Right renal cortex interstitium (tissue), 3 donors: ENCODE results near the gene RGS3. TPM values are rescaled to one million over a fixed set of nuclear protein-coding genes. Genes with fewer than 3 reads are reported as not detected.

Experiments
- DNase-seq, 3 donors: peaks; one replicate each; pipeline ENCODE4 v3.0.0-alpha.2; 2013; ENCODE audit warnings: low read depth in 3 of 3, low spot score in 2 of 3
- polyA plus RNA-seq, 3 donors: library from polyadenylated mRNA; unstranded; fragments of 120-200 nt; gene quantifications; one replicate each; pipeline ENCODE4 v1.2.1, GENCODE V29; 2013; ENCODE audit not compliant: insufficient read length in 3 of 3

The RGS3 gene
- polyA plus RNA-seq, 3 donors: 45.1 to 47.4 (median 47.2) TPM

DNA sequence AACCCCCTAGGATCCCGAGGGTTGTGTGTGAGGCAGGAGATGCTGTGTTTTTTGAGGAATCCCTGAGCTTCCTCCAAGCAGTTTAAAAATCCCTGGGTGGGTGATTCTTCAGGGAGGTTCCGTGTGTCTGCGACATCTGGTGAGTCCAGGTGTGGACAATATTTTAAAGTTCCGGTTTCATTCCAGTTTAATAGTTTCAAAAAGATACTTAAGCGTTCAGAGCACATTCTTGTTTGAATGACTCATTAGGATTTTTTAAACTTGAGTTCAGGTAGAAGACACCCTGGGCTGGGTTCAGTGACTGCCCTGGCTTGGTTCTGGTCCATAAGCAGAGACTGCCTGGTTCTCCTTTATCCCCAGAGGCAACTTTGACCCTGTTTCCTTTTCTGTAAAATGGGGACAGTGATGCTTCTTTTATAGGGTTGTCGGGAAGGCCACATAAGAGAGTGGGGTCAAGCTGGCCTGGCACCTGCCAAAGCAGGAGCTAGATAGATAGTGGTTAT, 119.2 kb downstream of the RGS3 start:
- DNase-seq: no peak

DNA sequence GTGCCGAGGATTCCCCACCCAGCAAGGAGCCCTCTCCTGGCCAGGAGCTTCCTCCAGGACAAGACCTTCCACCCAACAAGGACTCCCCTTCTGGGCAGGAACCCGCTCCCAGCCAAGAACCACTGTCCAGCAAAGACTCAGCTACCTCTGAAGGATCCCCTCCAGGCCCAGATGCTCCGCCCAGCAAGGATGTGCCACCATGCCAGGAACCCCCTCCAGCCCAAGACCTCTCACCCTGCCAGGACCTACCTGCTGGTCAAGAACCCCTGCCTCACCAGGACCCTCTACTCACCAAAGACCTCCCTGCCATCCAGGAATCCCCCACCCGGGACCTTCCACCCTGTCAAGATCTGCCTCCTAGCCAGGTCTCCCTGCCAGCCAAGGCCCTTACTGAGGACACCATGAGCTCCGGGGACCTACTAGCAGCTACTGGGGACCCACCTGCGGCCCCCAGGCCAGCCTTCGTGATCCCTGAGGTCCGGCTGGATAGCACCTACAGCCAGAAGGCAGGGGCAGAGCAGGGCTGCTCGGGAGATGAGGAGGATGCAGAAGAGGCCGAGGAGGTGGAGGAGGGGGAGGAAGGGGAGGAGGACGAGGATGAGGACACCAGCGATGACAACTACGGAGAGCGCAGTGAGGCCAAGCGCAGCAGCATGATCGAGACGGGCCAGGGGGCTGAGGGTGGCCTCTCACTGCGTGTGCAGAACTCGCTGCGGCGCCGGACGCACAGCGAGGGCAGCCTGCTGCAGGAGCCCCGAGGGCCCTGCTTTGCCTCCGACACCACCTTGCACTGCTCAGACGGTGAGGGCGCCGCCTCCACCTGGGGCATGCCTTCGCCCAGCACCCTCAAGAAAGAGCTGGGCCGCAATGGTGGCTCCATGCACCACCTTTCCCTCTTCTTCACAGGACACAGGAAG, 120.2 kb downstream of the RGS3 start:
- no peak for DNase-seq

DNA sequence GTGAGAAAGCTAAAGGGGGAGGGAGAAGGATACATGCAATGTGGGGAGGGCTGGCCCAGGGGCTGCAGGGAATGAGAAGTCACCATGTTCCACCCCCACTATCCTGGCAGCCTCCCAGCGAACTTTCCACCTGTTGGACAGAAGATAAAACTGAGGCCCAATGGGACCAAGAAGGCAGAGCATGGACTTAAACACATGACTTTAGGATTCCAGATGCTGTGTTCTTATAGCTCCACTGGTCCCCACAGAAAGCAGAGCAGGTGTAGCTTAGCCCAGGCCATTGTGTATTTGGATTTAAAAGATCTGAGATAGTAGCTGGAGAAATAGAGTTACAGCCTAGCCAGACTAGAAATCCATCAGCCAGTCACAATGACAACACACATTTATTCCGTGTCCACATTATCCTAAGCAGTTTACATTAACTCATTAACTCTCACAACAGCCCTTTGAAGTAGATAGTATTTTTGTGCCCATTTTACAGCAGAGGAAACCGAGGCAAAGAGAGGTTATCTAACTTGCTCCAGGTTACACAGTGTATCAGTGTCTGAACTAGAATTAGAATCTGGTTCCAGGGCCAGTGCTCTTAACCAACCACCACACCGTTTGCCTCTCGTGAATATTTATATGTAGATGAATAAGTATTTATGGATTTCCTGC, 121.0 kb downstream of the RGS3 start:
- DNase-seq: no peak

DNA sequence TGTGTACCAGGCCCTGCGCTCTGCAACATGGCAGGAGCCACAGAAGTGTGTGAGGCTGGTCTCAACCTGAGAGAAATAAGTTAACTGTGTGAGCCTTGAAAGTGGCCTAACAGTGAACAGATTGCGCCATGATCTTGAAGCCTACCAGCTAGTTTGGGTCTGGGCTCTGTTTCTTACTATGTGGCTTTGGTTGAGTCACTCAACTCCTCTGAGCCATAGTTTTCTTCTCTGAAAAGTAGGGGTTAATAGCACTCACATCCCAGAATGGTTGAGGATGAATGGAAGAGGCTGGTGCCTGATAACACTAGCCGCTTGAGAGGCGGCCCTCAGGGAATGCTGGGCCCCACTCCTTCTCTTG, 121.5 kb downstream of the RGS3 start:
- DNase-seq: no peak

DNA sequence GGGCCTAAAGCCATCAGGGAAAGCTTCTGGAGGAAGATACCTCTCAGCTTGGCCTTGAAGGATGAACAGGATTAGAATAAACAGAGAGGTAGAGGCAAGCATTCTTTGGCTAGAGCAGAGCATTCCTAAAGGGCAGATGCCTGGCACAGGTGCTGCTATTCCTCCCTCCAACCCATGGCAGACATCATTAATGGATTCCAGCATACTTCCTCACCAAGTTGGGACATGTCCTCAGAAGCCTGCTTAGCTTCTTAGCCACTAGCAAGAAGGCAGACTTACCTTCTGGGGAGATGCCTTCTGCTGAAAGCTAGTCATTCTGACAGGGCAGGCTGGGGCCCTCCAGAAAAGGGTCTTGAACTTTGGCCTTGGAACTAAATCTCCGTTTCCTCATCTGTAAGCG, 122.0 kb downstream of the RGS3 start:
- DNase-seq: no peak

DNA sequence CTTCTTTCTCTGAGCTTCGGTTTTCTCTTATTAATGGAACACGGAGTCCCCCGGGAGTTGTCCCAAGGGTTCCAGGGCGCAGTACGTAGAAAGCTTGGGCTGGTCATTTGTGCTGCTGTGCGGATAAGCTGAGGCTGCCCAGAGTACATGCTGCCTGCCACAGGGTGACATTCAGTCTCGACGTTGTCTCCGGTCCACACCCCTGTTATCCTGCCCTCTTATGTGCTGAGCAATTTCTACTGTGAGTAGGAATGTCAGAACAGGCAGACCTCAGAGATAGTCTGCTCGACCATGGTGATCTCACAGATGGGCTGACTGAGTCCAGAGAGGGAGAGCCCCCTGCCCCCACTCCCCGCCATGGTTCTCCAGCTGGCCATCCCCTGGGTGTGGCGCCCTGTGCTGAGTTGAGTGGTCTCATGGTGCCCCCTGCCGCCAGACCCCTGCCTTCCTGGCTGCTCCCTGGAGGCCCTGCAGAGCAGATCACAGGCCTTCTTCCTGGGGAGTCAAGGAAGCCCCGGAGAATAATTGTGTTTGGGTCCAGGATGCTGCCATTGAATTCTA, 124.0 kb downstream of the RGS3 start:
- no peak for DNase-seq

DNA sequence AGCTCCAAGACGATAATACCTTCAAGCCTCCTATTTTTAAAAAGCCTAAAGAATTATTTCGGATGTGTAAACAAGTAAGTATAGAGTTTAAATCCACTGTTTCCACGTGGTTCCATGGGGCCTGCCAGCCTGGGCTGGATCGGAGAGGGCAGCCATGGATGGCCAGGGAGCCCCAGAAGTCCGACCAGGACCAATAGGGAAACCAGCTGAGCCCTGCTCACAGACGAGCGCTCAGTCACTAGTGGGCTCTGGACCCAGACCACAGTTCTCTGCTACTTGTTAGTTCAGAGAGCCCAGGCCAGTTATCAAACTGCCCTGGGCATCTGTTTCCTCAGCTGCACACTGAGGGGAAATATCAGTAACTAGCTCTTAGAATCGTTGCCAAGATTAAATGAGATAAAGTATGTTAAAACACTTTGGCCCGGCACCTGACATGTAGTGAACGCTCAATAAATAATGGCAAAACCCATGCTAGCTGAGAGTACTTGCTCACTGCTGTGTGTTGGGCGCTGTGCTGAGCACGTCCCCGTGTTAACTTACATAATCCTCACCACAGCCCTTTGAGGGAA, 124.8 kb downstream of the RGS3 start:
- DNase-seq: no peak

DNA sequence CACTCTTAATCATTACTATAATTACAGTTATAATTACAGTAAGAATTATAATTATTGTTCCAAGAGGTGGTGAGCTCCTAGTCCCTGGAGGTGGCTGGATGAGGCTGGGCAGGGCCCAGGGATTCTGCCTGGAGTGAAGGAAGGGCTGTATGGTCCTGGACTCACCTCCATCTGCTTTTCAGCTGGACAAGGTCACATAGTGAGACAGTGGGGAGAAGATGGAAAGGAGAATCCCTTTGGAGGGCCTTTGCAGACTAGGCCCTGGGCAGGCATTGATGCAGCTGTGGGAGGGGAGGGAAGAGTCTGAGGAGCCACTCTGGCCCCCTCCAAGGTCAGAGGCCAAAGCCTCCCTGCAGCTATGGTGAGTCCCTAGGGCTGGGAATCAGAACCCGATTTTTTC, 125.4 kb downstream of the RGS3 start:
- no peak for DNase-seq

DNA sequence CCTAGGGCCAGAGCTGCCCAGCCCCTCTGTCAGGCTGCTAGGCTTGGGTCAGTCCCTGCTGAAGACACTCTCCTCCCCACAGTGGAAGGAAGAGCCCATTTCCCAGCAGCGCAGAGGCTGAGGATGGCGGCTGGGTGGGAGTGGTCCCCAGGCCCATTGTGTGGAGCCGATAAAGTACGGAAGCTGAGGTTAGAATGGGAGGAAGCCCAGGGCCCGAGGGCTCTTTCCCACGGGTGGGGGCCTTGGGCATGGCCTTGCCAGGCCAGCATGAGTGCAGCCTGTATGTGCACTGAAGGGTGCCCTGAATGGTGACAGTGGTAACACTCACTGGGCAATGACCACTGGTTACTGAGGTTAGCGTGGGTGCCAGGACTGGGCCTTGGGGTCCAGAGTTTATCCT, 125.9 kb downstream of the RGS3 start:
- no peak for DNase-seq

DNA sequence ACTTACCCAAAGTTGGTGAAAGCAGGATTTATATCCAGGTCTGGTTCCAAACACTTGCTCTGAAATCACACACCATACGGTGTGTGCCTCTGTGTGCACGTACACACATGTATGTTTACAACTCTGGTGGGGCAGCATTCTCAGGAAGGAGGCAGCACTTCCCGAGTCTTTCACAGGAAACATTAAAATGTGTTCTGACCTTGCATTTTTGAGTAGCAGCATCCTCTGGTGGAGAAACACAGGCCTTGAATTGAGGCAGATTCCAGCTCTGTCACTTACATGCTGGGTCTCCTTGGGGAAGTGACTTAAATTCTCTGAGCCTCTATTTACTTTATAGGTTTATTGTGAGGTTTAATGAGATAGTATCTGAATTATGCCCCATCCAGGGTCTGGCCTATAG, 126.4 kb downstream of the RGS3 start:
- no peak for DNase-seq

DNA sequence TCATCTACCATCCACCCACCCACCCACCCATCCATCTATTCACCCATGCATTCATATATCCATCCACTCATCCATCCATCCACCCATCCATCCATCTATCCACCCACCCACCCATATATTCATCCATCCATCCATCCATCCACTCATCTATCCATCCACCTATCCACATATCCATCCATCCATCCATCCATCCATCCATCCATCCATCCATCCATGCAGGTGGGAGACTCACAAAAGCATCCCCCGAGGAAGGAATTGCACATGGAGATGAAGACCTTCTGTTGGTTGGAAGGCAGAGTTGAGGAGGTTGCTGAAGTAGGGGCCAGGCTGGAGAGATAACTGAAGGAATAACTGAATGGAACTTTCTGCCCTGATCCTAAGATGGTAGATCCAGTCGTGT, 126.9 kb downstream of the RGS3 start:
- DNase-seq: no peak

DNA sequence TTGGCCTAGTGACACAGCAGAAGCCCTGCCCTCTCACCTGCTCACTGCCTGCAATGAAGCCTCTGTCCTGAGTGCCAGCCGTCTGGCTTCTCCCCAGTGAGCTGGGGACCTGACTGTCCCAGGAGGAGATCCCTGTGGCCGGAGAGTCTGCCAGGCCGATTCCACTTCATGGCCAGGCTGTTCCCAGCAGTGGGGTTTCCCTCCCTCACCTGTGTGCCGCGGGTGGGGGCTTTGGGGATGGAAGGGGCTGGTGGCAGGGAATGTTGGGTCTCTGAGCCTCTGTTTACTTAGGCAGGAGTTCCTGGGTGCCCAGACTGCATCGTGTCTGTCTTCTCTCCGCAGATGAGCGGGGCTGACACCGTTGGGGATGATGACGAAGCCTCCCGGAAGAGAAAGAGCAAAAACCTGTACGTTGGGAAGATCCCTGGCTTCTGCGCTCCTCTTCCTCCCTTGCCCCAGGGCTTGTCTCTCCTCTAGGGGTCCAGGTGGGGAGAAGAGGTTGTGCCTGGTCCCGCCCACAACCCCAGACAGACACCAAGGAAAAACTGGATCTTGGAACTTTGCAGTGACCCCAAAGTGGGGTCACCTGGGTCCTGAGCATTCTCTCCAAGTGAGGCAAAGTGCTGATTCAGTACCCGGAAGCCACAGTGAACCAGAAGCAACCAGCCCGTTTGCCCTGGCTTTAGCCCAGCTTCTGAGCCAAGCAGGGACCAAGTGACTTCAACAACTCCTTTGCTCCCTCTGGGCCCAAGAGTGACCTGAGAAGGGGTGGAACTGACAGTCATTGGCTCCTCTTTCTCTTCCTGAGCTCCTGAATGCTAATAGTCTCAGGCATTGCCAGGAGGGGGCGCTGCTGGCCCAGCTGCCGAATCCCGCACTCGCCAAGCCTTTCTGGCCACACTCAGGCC, 127.7 kb downstream of the RGS3 start:
- no peak for DNase-seq

DNA sequence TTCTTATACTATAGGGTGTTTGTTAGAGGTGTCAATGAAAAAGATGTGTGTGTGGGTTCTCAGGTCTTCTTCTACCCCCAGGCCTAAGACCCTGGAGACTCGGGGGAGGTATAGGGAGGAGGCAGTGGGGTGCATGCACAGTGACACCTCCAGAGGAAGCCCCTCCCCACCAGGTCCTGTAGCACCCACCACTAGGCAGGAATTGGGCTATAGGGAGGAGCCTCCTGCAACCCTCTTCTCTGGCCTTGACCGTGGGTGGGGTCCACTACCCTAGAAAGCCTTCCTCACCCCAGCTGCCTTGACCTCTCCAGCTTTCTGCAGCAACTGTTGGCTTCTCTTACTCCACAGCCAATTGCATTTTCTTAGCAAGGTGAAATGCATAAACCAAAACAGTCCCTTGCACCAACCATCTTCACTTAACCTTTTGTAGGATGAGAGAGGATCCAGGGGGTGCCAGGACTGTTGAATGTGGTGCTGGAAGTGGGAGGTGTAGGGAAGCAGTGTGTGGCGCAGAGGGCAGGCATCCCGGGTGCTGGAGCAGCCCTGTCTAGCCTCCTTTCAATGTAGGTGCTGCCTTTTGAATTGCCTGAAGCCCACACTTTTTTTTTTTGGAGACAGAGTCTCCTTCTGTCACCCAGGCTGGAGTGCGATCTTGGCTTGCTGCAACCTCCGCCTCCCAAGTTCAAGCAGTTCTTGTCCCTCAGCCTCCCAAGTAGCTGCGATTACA, 128.5 kb downstream of the RGS3 start:
- no peak for DNase-seq

DNA sequence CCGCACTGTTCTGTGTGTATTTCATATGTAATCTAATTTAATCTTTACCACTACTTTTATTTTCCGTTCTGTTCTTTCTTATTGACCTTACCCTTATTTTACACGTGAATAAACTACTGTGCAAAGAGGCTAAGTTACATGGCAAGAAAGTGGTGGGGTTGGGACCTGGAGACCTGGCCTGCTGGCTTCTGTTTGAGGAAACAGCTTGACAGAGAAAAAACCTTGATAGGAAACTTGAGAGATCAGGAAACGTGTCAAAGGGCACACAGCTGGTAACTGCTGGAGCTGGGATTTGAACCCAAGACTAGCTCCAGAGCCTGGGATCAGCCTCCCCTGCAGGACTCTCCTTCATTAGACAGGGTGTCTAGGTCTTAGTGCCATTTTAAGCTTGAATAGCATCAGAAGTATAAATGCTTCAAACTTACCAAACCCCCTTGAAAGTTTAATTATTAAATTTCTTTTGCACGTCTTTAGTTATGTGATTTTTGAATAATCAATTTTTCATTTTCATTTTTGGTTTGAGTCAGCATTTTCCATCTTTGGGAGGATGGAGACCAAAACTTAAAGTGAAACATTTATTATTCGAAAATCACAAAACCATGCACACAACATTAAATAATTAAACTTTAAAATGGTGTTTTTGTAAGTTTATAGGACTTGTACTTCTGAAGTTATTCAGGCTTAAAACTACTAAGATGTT, 129.5 kb downstream of the RGS3 start:
- DNase-seq: no peak

DNA sequence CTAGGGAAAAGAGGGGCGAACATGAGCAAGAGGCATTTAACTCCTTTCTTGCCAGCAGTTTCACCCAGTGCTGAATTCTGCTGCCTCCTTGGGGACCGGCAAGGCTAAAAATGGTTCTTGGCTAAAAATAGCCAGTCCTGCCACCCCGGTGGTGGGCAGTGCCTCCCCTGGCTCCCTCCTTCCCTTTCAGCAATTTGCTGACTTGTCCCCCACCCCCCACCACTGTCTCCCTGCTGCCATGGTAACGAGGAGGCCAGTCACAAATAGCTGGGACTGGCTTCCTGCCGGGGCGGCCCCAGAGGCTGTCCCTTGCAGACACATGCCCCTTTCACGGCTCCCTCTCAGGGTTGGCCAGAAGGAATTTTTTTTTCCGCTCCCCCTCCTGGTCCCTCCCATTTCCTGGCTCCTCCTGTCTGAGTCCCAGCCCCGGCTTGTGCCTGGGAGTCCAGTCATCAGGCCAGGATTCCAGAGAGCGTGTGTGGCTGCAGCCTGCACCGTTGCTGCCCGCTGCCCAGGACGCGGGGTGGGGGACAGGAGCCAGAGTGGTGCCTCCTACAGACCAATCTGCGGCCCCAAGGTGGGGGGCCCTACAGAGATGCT, 130.3 kb downstream of the RGS3 start:
- peak; percentile 96 to 98 (median 96) for DNase-seq

DNA sequence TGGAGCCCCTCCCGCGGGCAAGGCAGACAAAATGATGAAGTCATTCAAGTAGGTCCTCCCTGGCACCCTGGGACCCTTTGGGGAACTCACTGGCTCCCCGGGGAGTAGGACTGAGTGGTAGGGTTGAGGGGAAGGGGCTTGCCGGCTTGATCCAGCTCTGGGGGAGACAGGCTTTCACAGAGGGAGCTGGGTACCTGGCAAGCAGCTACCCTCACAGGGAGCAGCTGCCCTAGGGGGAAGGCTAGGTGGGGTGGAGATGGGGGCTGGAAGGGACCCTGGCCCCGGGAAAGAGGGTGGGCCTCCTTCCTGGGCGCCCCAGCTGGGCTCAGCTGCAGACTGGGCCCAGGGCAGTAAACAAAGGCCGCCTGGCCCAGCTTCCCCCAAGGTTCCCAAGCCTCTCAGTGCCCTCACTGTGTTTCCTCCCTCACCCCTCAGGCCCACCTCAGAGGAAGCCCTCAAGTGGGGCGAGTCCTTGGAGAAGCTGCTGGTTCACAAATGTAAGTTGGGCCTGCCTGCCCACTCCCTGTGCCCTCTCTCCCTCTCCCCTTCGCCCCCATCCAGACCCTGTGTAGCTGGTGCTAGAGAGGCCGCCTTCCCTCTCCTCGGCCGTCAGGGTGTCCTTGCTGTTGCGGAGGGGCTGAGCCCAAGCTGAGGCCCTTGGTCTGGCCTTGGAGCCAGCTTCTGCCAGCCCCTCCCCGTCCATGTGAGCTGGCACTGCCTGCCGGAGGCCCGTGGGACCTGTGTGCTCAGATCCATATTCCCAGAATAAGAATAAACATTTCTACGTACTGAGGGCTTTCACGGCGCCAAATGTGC, 131.2 kb downstream of the RGS3 start:
- no peak for DNase-seq

DNA sequence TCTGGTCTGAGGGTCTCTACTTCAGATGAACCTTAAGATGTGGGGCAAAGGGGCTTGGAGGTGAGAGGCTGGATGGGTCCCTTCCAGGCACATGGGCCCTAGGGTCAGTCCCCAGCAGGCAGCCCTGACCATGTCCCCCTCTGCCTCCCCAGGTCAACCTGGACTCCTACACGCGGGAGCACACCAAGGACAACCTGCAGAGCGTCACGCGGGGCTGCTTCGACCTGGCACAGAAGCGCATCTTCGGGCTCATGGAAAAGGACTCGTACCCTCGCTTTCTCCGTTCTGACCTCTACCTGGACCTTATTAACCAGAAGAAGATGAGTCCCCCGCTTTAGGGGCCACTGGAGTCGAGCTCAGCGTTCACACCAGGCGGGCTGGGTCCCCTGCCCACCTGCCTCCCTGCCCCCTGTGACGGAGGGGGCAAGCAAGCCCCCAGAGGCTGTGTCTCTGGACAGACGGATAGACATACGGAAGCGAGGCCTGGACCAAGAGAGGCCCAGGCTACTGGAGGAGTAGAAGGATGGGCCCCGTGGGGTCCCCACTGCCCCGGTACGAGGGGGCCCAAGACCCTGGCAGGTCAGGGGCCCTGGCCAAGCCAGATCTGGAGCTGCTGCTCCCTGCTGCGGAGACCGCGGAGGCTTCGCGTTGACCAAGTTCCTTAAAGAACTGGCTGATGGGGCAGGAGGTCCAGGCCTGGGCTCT, 133.2 kb downstream of the RGS3 start:
- DNase-seq: no peak
